HepG2 (cell line): Measurements from ENCODE around the gene LSMEM2. TPM values are rescaled to one million over a fixed set of nuclear protein-coding genes. Genes with fewer than 3 reads are reported as not detected.

Experiments
- GFI1 ChIP-seq: sonication (generic); formaldehyde crosslinking; IDR thresholded peaks from 2 replicates; pipeline ENCODE4 v1.5.0; 2020; ENCODE audit warnings: missing genetic modification reagents, mild to moderate bottlenecking, borderline replicate concordance
- GLMP ChIP-seq: sonication (generic); formaldehyde crosslinking; IDR thresholded peaks from 2 replicates; pipeline ENCODE4 v1.9.0; 2021; ENCODE audit warnings: missing genetic modification reagents, mild to moderate bottlenecking, borderline replicate concordance
- GPN1 ChIP-seq: sonication (generic); formaldehyde crosslinking; IDR thresholded peaks from 2 replicates; pipeline ENCODE4 v1.5.1; 2020; ENCODE audit warnings: missing genetic modification reagents, borderline replicate concordance
- HMG20A ChIP-seq: IDR thresholded peaks from 2 replicates; pipeline ENCODE4 v1.6.1; 2016; ENCODE audit warnings: borderline replicate concordance
- PRPF4 ChIP-seq: fragments of 200-400 bp; formaldehyde crosslinking; IDR thresholded peaks from 2 replicates; pipeline ENCODE4 v1.6.1; 2016; ENCODE audit warnings: low read length, low read depth; ENCODE audit not compliant: poor library complexity, severe bottlenecking
- RARA ChIP-seq: IDR thresholded peaks from 2 replicates; pipeline ENCODE4 v1.6.1; 2016; ENCODE audit warnings: missing genetic modification reagents, missing compliant biosample characterization
- RFXANK ChIP-seq: IDR thresholded peaks from 2 replicates; pipeline ENCODE4 v1.6.1; 2016
- SALL2 ChIP-seq: sonication (generic); formaldehyde crosslinking; IDR thresholded peaks from 2 replicates; pipeline ENCODE4 v1.8.1; 2023; ENCODE audit warnings: mild to moderate bottlenecking, missing genetic modification reagents, inconsistent platforms
- SP4 ChIP-seq: sonication (generic); formaldehyde crosslinking; IDR thresholded peaks from 2 replicates; pipeline ENCODE4 v1.8.1; 2023; ENCODE audit warnings: mild to moderate bottlenecking, missing genetic modification reagents
- ZNF276 ChIP-seq: sonication (generic); formaldehyde crosslinking; IDR thresholded peaks from 2 replicates; pipeline ENCODE4 v1.4.0; 2020; ENCODE audit warnings: mild to moderate bottlenecking, low read depth, missing genetic modification reagents
- ZNF337 ChIP-seq: sonication (generic); formaldehyde crosslinking; IDR thresholded peaks from 2 replicates; pipeline ENCODE4 v1.5.1; 2020; ENCODE audit warnings: missing genetic modification reagents, low read depth, mild to moderate bottlenecking, borderline replicate concordance
- ZNF431 ChIP-seq: sonication (generic); formaldehyde crosslinking; IDR thresholded peaks from 2 replicates; pipeline ENCODE4 v1.9.0; 2022; ENCODE audit warnings: missing genetic modification reagents, low read depth, mild to moderate bottlenecking, borderline replicate concordance
- ZNF484 ChIP-seq: sonication (generic); formaldehyde crosslinking; IDR thresholded peaks from 2 replicates; pipeline ENCODE4 v1.5.1; 2020; ENCODE audit warnings: mild to moderate bottlenecking, low read depth, missing genetic modification reagents, borderline replicate concordance
- ZNF530 ChIP-seq: sonication (generic); formaldehyde crosslinking; IDR thresholded peaks from 2 replicates; pipeline ENCODE4 v1.5.0; 2020; ENCODE audit warnings: low read depth, mild to moderate bottlenecking, missing genetic modification reagents
- polyA plus RNA-seq, 8 experiments: library from polyadenylated mRNA; depleted of rRNA in 3 of 8; stranded (reverse) in 7 of 8; unstranded in 1 of 8; fragments of >200 nt; fragmentation: Illumina TruSeq in 4 of 8; extraction: Trizol in 4 of 8; gene quantifications; 2 replicates each; pipeline versions ENCODE4 v1.2.1 to v1.2.3, GENCODE V29; 2011 to 2016; ENCODE audit warnings: low read depth in 4 of 8, missing spikeins in 1 of 8, mixed read lengths in 1 of 8; ENCODE audit not compliant: insufficient read depth in 1 of 8
- total RNA-seq, 5 experiments: library from RNA; depleted of rRNA; stranded (reverse); fragments of >200 nt; fragmentation: Illumina TruSeq; extraction: Trizol; gene quantifications; 2 replicates each; pipeline ENCODE4 v1.2.3, GENCODE V29; 2016; ENCODE audit warnings: low read depth in 1 of 5
- TF ChIP-seq, protein P1 (sequence below): sonication (generic); formaldehyde crosslinking; IDR thresholded peaks from 2 replicates; pipeline ENCODE4 v1.5.0; 2020; ENCODE audit warnings: mild to moderate bottlenecking, missing genetic modification reagents
- TF ChIP-seq, protein P2 (sequence below): sonication (generic); formaldehyde crosslinking; IDR thresholded peaks from 2 replicates; pipeline ENCODE4 v1.5.0; 2020; ENCODE audit warnings: mild to moderate bottlenecking, missing genetic modification reagents, moderate library complexity
- TF ChIP-seq, protein P3 (sequence below): sonication (generic); formaldehyde crosslinking; IDR thresholded peaks from 2 replicates; pipeline ENCODE4 v1.5.0; 2020; ENCODE audit warnings: mild to moderate bottlenecking, missing genetic modification reagents

Gene LSMEM2
- total and polyA plus RNA-seq, 2 of the 13 experiments (the other 11 are each of a cell fraction or from before 2014, with no cell fraction given): 0.07 to 0.41 TPM

DNA sequence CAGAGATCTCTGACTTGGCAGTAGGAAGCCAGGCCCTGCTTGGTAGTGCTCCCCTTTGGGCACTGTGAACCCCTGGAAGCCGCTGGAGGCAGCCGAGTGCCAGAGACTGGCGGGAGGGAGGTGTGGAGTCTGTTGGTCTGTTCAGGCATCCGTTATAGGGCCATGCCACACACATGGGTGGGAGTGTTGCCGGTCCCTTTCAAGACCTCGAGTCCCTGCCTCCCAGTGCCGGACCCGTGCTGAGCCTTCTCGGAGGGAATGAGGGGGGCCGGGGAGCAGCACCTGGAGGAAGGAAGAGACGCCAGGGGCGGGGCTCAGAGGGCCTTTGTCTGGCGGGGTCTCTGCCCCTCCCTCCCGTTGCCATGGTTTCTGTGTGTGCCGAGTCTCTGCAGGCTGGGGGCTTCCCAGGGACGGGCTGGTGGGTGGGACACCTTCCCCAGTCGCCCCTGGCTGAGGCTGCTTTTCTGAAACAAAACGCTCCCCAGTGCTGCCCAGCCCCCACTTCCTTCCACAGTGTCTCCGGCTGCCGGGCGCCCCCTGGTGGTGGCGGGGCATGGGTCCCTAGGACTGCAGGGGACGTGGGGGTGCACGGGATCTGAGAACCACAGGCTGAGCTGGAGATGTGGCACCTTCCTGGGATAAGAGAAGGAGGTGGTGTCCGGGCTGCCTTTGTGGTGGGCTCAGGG is 32.9 kb upstream of the LSMEM2 start (continued):
- TF ChIP-seq ZNF337 (CRISPR knock-in tag) (no peak), GLMP (CRISPR knock-in tag) (no peak), SALL2 (peak; percentile 49; the same call in 1 of the 2 replicates), SP4 (CRISPR knock-in tag) (peak; percentile 40; the same call in 1 of the 2 replicates), PRPF4 (peak; percentile 91), ZNF431 (CRISPR knock-in tag) (no peak), RARA (CRISPR knock-in tag) (no peak), ZNF276 (CRISPR knock-in tag) (no peak), ZNF484 (CRISPR knock-in tag) (no peak), GFI1 (CRISPR knock-in tag) (peak; percentile 36; the same call in 1 of the 2 replicates), ZNF530 (CRISPR knock-in tag) (no peak), RFXANK (CRISPR knock-in tag) (no peak), HMG20A (CRISPR knock-in tag) (no peak), GPN1 (no peak)
- TF ChIP-seq, protein P1, sequence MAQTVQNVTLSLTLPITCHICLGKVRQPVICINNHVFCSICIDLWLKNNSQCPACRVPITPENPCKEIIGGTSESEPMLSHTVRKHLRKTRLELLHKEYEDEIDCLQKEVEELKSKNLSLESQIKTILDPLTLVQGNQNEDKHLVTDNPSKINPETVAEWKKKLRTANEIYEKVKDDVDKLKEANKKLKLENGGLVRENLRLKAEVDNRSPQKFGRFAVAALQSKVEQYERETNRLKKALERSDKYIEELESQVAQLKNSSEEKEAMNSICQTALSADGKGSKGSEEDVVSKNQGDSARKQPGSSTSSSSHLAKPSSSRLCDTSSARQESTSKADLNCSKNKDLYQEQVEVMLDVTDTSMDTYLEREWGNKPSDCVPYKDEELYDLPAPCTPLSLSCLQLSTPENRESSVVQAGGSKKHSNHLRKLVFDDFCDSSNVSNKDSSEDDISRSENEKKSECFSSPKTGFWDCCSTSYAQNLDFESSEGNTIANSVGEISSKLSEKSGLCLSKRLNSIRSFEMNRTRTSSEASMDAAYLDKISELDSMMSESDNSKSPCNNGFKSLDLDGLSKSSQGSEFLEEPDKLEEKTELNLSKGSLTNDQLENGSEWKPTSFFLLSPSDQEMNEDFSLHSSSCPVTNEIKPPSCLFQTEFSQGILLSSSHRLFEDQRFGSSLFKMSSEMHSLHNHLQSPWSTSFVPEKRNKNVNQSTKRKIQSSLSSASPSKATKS: no peak
- TF ChIP-seq, protein P2, sequence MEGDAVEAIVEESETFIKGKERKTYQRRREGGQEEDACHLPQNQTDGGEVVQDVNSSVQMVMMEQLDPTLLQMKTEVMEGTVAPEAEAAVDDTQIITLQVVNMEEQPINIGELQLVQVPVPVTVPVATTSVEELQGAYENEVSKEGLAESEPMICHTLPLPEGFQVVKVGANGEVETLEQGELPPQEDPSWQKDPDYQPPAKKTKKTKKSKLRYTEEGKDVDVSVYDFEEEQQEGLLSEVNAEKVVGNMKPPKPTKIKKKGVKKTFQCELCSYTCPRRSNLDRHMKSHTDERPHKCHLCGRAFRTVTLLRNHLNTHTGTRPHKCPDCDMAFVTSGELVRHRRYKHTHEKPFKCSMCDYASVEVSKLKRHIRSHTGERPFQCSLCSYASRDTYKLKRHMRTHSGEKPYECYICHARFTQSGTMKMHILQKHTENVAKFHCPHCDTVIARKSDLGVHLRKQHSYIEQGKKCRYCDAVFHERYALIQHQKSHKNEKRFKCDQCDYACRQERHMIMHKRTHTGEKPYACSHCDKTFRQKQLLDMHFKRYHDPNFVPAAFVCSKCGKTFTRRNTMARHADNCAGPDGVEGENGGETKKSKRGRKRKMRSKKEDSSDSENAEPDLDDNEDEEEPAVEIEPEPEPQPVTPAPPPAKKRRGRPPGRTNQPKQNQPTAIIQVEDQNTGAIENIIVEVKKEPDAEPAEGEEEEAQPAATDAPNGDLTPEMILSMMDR (CRISPR knock-in tag): peak; percentile 98
- TF ChIP-seq, protein P3, sequence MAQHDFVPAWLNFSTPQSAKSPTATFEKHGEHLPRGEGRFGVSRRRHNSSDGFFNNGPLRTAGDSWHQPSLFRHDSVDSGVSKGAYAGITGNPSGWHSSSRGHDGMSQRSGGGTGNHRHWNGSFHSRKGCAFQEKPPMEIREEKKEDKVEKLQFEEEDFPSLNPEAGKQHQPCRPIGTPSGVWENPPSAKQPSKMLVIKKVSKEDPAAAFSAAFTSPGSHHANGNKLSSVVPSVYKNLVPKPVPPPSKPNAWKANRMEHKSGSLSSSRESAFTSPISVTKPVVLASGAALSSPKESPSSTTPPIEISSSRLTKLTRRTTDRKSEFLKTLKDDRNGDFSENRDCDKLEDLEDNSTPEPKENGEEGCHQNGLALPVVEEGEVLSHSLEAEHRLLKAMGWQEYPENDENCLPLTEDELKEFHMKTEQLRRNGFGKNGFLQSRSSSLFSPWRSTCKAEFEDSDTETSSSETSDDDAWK (CRISPR knock-in tag): no peak
